Fibroblast of gingiva (primary cell): ENCODE results near the gene CIT.

Source experiments
- DNase-seq: peaks from one replicate; pipeline ENCODE4 v3.0.0-alpha.2; 2011; ENCODE audit warnings: low read depth

Gene CIT

GRCh38 chr12:119645535-119646059 lies 231.5 kb downstream of the CIT start:
- DNase-seq: no peak

- no peak for DNase-seq
These were observed 232.2 kb downstream of the CIT start for GRCh38 chr12:119644930-119645329.

- no peak for DNase-seq
These were observed 234.1 kb downstream of the CIT start for GRCh38 chr12:119642986-119643385.
